B cell (primary cell): Measurements from ENCODE around the gene MYDGF.

ENCODE experiments used
- CTCF ChIP-seq: fragments of 200-600 bp; IDR thresholded peaks from one replicate; pipeline ENCODE4 v1.8.0; 2022; ENCODE audit warnings: antibody characterized with exemption, mild to moderate bottlenecking
- EZH2 ChIP-seq: IDR thresholded peaks from 2 replicates; pipeline ENCODE4 v1.6.1; 2012; ENCODE audit warnings: borderline replicate concordance, low read depth, mild to moderate bottlenecking, moderate library complexity, low read length; ENCODE audit not compliant: insufficient read depth, poor library complexity, severe bottlenecking

- TF ChIP-seq CTCF (no peak), EZH2 (no peak)
Observed at GRCh38 chr19:4620675-4621074, 49.5 kb downstream of the MYDGF start.
